A549 (cell line): ENCODE data around the gene ARAP1. TPM values are rescaled to one million over a fixed set of nuclear protein-coding genes. Genes with fewer than 3 reads are reported as not detected.

Experiments used
- ATAC-seq, 2 experiments: fragments of 200-7000 bp in 1 of 2; fragments of >200 bp in 1 of 2; cut with Nextera tagmentation in 1 of 2; cut with Tn5 transposase in 1 of 2; 3 replicates each; pipeline versions ENCODE4 v1.8.0 to v1.9.1; 2018 to 2020; ENCODE audit warnings: mild to moderate bottlenecking in 1 of 2, moderate library complexity in 1 of 2
- CTCF ChIA-PET: fragments of 300-600 bp; sonication (Branson Sonifier 250); formaldehyde crosslinking; extraction: SDS; loops from one replicate; lab custom pipeline; 2021; ENCODE audit warnings: antibody characterized with exemption, inconsistent platforms; lab: Yijun Ruan, JAX
- POLR2A ChIA-PET: fragments of 350-600 bp; formaldehyde crosslinking; extraction: SDS; loops from one replicate; lab custom pipeline; 2021; ENCODE audit warnings: antibody characterized with exemption, inconsistent platforms; lab: Yijun Ruan, JAX
- DNase-seq, 2 experiments: peaks; one replicate each; pipeline versions ENCODE4 v3.0.0 to v3.0.0-alpha.2; 2011 to 2016; ENCODE audit warnings: low read depth in 1 of 2, low spot score in 1 of 2
- FAIRE-seq: peaks from 2 replicates; lab custom pipeline; 2011; peaks lifted over from hg19 to GRCh38; lab: Jason Lieb, UNC
- H3K27ac ChIP-seq, 2 experiments: fragments of >200 bp; sonication (Bioruptor Twin); formaldehyde crosslinking; 3 replicates each; pipeline ENCODE4 v1.5.1; 2016 to 2017
- H3K4me1 ChIP-seq: fragments of >200 bp; sonication (Bioruptor Twin); formaldehyde crosslinking; 3 replicates; pipeline ENCODE4 v1.6.1; 2016
- H3K4me2 ChIP-seq: fragments of >200 bp; sonication (Bioruptor Twin); formaldehyde crosslinking; 3 replicates; pipeline ENCODE4 v1.6.1; 2016
- H3K4me3 ChIP-seq: fragments of >200 bp; sonication (Bioruptor Twin); formaldehyde crosslinking; 3 replicates; pipeline ENCODE4 v1.5.1; 2016
- H3K9me3 ChIP-seq: fragments of >200 bp; sonication (Bioruptor Twin); formaldehyde crosslinking; 3 replicates; pipeline ENCODE4 v1.6.1; 2016
- BHLHE40 ChIP-seq: IDR thresholded peaks from 2 replicates; pipeline ENCODE4 v1.6.1; 2012; ENCODE audit warnings: low read depth, low read length, inconsistent platforms
- CBX2 ChIP-seq: fragments of 200-600 bp; sonication (generic); IDR thresholded peaks from 2 replicates; pipeline ENCODE4 v1.6.1; 2016; ENCODE audit warnings: low read depth, mild to moderate bottlenecking, borderline replicate concordance
- CBX8 ChIP-seq: fragments of 200-600 bp; sonication (generic); IDR thresholded peaks from 2 replicates; pipeline ENCODE4 v1.6.1; 2016
- CEBPB ChIP-seq, 2 experiments: fragments of >200 bp in 1 of 2; sonication (Bioruptor Twin) in 1 of 2; formaldehyde crosslinking in 1 of 2; IDR thresholded peaks; 2 replicates each; pipeline ENCODE4 v1.6.1; 2012 to 2016
- CHD4 ChIP-seq: fragments of 200-600 bp; sonication (generic); IDR thresholded peaks from 2 replicates; pipeline ENCODE4 v1.6.1; 2016; ENCODE audit warnings: antibody characterized with exemption, mild to moderate bottlenecking, borderline replicate concordance
- EP300 ChIP-seq, 2 experiments: fragments of >200 bp; sonication (Bioruptor Twin); formaldehyde crosslinking; IDR thresholded peaks; 2 replicates in 1 of 2; 3 replicates in 1 of 2; pipeline ENCODE4 v1.6.1; 2016 to 2017
- ESRRA ChIP-seq: fragments of 150-350 bp; IDR thresholded peaks from 2 replicates; pipeline ENCODE4 v1.6.1; 2014; ENCODE audit warnings: mild to moderate bottlenecking, low read length, borderline replicate concordance
- FOSL2 ChIP-seq, 2 experiments: fragments of 450-650 bp in 1 of 2; fragments of >200 bp in 1 of 2; sonication (Bioruptor Twin) in 1 of 2; formaldehyde crosslinking; IDR thresholded peaks; 2 replicates each; pipeline versions ENCODE4 v1.5.0 to v1.6.1; 2016 to 2020; ENCODE audit warnings: mild to moderate bottlenecking in 1 of 2, moderate library complexity in 1 of 2
- GATA3 ChIP-seq: IDR thresholded peaks from 2 replicates; pipeline ENCODE4 v1.6.1; 2012; ENCODE audit warnings: borderline replicate concordance
- HEYL ChIP-seq: fragments of 250-450 bp; sonication (Bioruptor Pico); IDR thresholded peaks from 2 replicates; pipeline ENCODE4 v1.8.0; 2021; ENCODE audit warnings: mild to moderate bottlenecking, moderate library complexity
- HOXB5 ChIP-seq: fragments of 250-450 bp; sonication (Bioruptor Pico); IDR thresholded peaks from 2 replicates; pipeline ENCODE4 v1.5.0; 2020; ENCODE audit warnings: mild to moderate bottlenecking, moderate library complexity
- JUN ChIP-seq, 2 experiments: fragments of >200 bp; sonication (Bioruptor Twin); formaldehyde crosslinking; IDR thresholded peaks; 2 replicates in 1 of 2; 3 replicates in 1 of 2; pipeline ENCODE4 v1.6.1; 2016 to 2017
- JUNB ChIP-seq: fragments of >200 bp; sonication (Bioruptor Twin); formaldehyde crosslinking; IDR thresholded peaks from 2 replicates; pipeline ENCODE4 v1.6.1; 2016
- MAZ ChIP-seq: fragments of 150-350 bp; IDR thresholded peaks from 2 replicates; pipeline ENCODE4 v1.6.1; 2014; ENCODE audit warnings: antibody characterized with exemption, low read depth, low read length, borderline replicate concordance
- MYC ChIP-seq: IDR thresholded peaks from 2 replicates; pipeline ENCODE4 v1.6.1; 2012; ENCODE audit warnings: mild to moderate bottlenecking, inconsistent platforms, low read length, improper control_type of control experiment, borderline replicate concordance
- NPAS2 ChIP-seq: fragments of 250-450 bp; sonication (Bioruptor Pico); IDR thresholded peaks from 2 replicates; pipeline ENCODE4 v1.8.0; 2022; ENCODE audit warnings: mild to moderate bottlenecking, moderate library complexity, borderline replicate concordance
- RAD21 ChIP-seq, 2 experiments: fragments of >200 bp in 1 of 2; sonication (Bioruptor Twin) in 1 of 2; formaldehyde crosslinking in 1 of 2; IDR thresholded peaks in 1 of 2; conservative IDR thresholded peaks in 1 of 2; 2 replicates in 1 of 2; 3 replicates in 1 of 2; pipeline ENCODE4 v1.6.1; 2012 to 2018; ENCODE audit warnings: inconsistent platforms in 1 of 2
- RCOR1 ChIP-seq: fragments of 150-350 bp; IDR thresholded peaks from 2 replicates; pipeline ENCODE4 v1.6.1; 2014; ENCODE audit warnings: antibody characterized with exemption, low read length, low read depth
- RNF2 ChIP-seq: fragments of 200-600 bp; sonication (generic); IDR thresholded peaks from 2 replicates; pipeline ENCODE4 v1.6.1; 2016; ENCODE audit warnings: low read depth, mild to moderate bottlenecking, antibody characterized with exemption, moderate library complexity, borderline replicate concordance
- SMC3 ChIP-seq: fragments of >200 bp; sonication (Bioruptor Twin); formaldehyde crosslinking; IDR thresholded peaks from 3 replicates; pipeline ENCODE4 v1.6.1; 2018; ENCODE audit warnings: inconsistent platforms
- ZC3H11A ChIP-seq: fragments of 450-650 bp; IDR thresholded peaks from 2 replicates; pipeline ENCODE4 v1.6.1; 2014; ENCODE audit warnings: antibody characterized with exemption, mild to moderate bottlenecking
- WGBS: methylation state at CpG from one replicate; pipeline ENCODE4 v1.1.6; 2017; ENCODE audit errors: missing lambda C conversion rate; 5-methylcytosine and 5-hydroxymethylcytosine counted together
- polyA plus RNA-seq, 4 experiments: library from polyadenylated mRNA; depleted of rRNA in 3 of 4; stranded (reverse); fragments of >200 nt; fragmentation: RNase III in 1 of 4; extraction: RNeasy Plus Mini Kit Qiagen cat#74134 plus additional on column Dnase treatment in 1 of 4; gene quantifications; 2 replicates in 3 of 4; 3 replicates in 1 of 4; pipeline ENCODE4 v1.2.3, GENCODE V29; 2011 to 2017
- TF ChIP-seq, protein P1 (sequence below): IDR thresholded peaks from 2 replicates; pipeline ENCODE4 v1.6.1; 2012
- TF ChIP-seq, protein P2 (sequence below): IDR thresholded peaks from 2 replicates; pipeline ENCODE4 v1.6.1; 2012
- TF ChIP-seq, protein P3 (sequence below): fragments of 450-650 bp; IDR thresholded peaks from 2 replicates; pipeline ENCODE4 v1.6.1; 2014; ENCODE audit warnings: antibody characterized with exemption
- TF ChIP-seq, protein P4 (sequence below): fragments of >200 bp; sonication (Bioruptor Twin); formaldehyde crosslinking; IDR thresholded peaks from 3 replicates; pipeline ENCODE4 v1.5.1; 2016
- TF ChIP-seq, protein P5 (sequence below): fragments of 150-350 bp; IDR thresholded peaks from 2 replicates; pipeline ENCODE4 v1.6.1; 2014; ENCODE audit warnings: low read depth, mild to moderate bottlenecking, low read length
- TF ChIP-seq, protein P6 (sequence below): IDR thresholded peaks from 2 replicates; pipeline ENCODE4 v1.6.1; 2012; ENCODE audit warnings: low read depth, borderline replicate concordance

ARAP1 gene
- polyA plus RNA-seq, 2 of the 4 experiments (the other 2 are of a cell fraction): 29.5 to 30.1 TPM

DNA sequence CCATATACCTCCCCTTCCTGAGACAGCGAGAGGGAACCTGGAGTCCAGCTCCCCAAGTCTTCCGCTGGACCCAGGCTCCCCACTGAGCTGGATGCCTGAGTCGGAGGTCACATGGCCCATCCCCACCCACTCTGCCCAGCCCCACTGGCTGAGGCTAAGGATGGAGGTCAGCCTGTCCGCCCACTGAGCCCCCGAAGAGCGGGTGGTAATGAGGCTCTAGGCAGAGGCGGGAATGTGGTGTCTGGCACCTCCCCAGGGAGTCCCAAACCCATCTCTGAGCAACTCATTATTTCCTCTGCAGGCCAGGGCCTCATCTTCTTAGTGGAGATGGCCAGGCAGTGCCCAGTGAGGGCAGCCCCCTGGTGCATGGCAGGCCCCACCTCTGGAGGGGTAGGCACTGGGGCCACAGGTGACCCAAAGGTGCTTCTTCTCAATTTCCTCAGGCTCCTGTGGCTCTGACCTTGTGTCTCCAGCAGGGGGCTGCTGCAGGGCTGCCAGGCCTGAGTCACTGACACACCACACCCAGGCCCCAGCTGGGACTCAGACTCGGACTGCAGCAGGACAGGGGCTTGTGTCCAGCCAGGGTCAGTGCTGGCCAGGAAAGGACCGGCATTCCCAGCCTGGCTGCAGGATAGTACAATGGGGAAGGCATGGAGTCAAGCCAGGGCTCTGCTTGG is 67.8 kb downstream of the ARAP1 start (continued):
- TF ChIP-seq, protein P1, sequence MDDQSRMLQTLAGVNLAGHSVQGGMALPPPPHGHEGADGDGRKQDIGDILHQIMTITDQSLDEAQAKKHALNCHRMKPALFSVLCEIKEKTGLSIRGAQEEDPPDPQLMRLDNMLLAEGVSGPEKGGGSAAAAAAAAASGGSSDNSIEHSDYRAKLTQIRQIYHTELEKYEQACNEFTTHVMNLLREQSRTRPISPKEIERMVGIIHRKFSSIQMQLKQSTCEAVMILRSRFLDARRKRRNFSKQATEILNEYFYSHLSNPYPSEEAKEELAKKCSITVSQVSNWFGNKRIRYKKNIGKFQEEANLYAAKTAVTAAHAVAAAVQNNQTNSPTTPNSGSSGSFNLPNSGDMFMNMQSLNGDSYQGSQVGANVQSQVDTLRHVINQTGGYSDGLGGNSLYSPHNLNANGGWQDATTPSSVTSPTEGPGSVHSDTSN: no peak
- TF ChIP-seq, protein P2, sequence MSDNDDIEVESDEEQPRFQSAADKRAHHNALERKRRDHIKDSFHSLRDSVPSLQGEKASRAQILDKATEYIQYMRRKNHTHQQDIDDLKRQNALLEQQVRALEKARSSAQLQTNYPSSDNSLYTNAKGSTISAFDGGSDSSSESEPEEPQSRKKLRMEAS: 0 out of 2 replicates have a peak, but pooled peaks have one; percentile 30
- TF ChIP-seq FOSL2 (IDR thresholded peaks at IDR 0.05) (no peak), FOSL2 (CRISPR knock-in tag; IDR thresholded peaks at IDR 0.05) (peak; percentile 77), JUN (IDR thresholded peaks at IDR 0.05) (no peak), GATA3 (no peak), RCOR1 (no peak), CHD4 (no peak), RAD21 (conservative IDR thresholded peaks at IDR 0.05 in 1 of 2, IDR thresholded peaks at IDR 0.05 in 1 of 2) (peak; percentile 48 to 50), NPAS2 (no peak), HOXB5 (CRISPR knock-in tag) (no peak), ZC3H11A (no peak), BHLHE40 (no peak), ESRRA (no peak), CBX8 (no peak), CBX2 (no peak), RNF2 (no peak)
- TF ChIP-seq, protein P3, sequence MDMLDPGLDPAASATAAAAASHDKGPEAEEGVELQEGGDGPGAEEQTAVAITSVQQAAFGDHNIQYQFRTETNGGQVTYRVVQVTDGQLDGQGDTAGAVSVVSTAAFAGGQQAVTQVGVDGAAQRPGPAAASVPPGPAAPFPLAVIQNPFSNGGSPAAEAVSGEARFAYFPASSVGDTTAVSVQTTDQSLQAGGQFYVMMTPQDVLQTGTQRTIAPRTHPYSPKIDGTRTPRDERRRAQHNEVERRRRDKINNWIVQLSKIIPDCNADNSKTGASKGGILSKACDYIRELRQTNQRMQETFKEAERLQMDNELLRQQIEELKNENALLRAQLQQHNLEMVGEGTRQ: no peak

DNA sequence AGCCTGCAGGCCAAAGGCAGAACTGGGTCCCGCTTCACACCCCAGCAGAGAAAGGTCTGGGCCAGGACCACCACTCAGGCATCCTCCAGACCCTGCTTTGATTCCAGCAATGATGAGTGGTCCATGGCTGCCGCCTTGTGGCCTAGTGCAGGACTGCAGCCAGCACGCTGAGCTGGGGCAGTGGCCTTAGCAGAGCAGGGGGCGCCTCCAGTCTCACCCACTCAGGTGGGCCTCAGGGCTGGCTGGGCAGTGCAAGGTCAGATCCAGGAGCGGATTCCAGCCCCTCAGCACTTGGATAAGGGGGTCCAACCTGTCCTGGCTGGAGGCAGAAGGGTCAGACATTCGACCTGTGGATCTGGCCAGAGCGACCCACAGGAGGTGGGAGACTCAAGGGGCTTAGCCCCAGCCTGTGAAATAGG is 68.4 kb downstream of the ARAP1 start:
- peak; percentile 72 for TF ChIP-seq SMC3
- TF ChIP-seq, protein P4, sequence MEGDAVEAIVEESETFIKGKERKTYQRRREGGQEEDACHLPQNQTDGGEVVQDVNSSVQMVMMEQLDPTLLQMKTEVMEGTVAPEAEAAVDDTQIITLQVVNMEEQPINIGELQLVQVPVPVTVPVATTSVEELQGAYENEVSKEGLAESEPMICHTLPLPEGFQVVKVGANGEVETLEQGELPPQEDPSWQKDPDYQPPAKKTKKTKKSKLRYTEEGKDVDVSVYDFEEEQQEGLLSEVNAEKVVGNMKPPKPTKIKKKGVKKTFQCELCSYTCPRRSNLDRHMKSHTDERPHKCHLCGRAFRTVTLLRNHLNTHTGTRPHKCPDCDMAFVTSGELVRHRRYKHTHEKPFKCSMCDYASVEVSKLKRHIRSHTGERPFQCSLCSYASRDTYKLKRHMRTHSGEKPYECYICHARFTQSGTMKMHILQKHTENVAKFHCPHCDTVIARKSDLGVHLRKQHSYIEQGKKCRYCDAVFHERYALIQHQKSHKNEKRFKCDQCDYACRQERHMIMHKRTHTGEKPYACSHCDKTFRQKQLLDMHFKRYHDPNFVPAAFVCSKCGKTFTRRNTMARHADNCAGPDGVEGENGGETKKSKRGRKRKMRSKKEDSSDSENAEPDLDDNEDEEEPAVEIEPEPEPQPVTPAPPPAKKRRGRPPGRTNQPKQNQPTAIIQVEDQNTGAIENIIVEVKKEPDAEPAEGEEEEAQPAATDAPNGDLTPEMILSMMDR: peak; percentile 83
- TF ChIP-seq RAD21 (conservative IDR thresholded peaks at IDR 0.05 in 1 of 2, IDR thresholded peaks at IDR 0.05 in 1 of 2): peak; percentile 82 to 87
- TF ChIP-seq CEBPB (IDR thresholded peaks at IDR 0.05): no peak
- FAIRE-seq: no peak
- peak; percentile 42 to 85 for DNase-seq
- no peak overlapping the region for H3K27ac ChIP-seq
- H3K4me2 ChIP-seq: no peak overlapping the region
- H3K4me3 ChIP-seq: no peak overlapping the region
- 38% methylated on average over 7 of the region's 7 CpGs for WGBS
- peak; percentile 57 to 85 for ATAC-seq
- POLR2A ChIA-PET: no interaction called here
- no peaks in the 10 kb centered on the region for H3K9me3 ChIP-seq
- CTCF ChIA-PET: interaction anchor here (0.6 to 12.5 kb wide), 58 partner anchors 8 to 1596 kb away, joined by 3 to 293 read pairs (median 5); partner anchors contain the start of gene PDE2A
- H3K4me1 ChIP-seq: peaks cover 9% of the 10 kb centered on the region; the same call in 2 of the 3 replicates

DNA sequence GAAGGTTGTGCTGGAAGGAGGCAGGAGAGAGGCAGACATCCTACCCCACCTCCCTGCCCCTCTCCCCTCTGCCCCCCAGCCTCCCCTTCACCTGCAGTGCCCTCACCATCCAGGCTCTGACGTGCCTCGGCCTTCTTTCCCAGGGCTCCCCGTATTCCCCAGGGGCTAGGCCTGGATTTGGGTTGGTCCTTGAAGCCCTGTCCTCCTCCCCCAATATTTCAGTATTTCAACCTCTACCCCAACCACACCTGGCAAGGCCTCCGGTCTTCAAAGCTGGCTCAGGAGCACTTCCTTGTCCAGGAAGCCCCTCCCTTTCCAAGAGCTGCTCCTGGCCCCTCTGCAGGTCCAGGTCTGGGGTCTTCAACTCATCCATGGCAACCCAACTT is 69.4 kb downstream of the ARAP1 start:
- WGBS: 82% methylated on average over 3 of the region's 4 CpGs
- no peak overlapping the region for H3K4me3 ChIP-seq
- no peaks in the 10 kb centered on the region for H3K9me3 ChIP-seq
- FAIRE-seq (no peak), DNase-seq (no peak), ATAC-seq (no peak)
- no peak overlapping the region for H3K27ac ChIP-seq
- CTCF ChIA-PET: interaction anchor here (0.6 to 12.5 kb wide), 32 partner anchors 9 to 495 kb away, joined by 3 to 293 read pairs (median 9); partner anchors contain the start of gene PDE2A
- H3K4me1 ChIP-seq: peaks cover 9% of the 10 kb centered on the region; the same call in 2 of the 3 replicates
- no peak overlapping the region for H3K4me2 ChIP-seq
- POLR2A ChIA-PET: no interaction called here
- TF ChIP-seq MAZ (no peak), BHLHE40 (no peak), EP300 (IDR thresholded peaks at IDR 0.05) (no peak), JUNB (no peak), HEYL (CRISPR knock-in tag) (no peak), MYC (no peak)
- TF ChIP-seq, protein P1: no peak
- TF ChIP-seq, protein P2: no peak
- TF ChIP-seq, protein P5, sequence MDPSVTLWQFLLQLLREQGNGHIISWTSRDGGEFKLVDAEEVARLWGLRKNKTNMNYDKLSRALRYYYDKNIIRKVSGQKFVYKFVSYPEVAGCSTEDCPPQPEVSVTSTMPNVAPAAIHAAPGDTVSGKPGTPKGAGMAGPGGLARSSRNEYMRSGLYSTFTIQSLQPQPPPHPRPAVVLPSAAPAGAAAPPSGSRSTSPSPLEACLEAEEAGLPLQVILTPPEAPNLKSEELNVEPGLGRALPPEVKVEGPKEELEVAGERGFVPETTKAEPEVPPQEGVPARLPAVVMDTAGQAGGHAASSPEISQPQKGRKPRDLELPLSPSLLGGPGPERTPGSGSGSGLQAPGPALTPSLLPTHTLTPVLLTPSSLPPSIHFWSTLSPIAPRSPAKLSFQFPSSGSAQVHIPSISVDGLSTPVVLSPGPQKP: no peak
- TF ChIP-seq, protein P6, sequence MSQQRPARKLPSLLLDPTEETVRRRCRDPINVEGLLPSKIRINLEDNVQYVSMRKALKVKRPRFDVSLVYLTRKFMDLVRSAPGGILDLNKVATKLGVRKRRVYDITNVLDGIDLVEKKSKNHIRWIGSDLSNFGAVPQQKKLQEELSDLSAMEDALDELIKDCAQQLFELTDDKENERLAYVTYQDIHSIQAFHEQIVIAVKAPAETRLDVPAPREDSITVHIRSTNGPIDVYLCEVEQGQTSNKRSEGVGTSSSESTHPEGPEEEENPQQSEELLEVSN: no peak
